SU-DHL-6 (cell line): Measurements from ENCODE around the gene OR2W3.

Experiments used
- H2AFZ ChIP-seq: fragments of 200-600 bp; sonication (generic); 2 replicates; pipeline ENCODE4 v1.6.1; 2014; ENCODE audit warnings: low read depth, mild to moderate bottlenecking, moderate library complexity, mixed read lengths, antibody characterized with exemption, low read length; ENCODE audit not compliant: severe bottlenecking
- H3F3A ChIP-seq: fragments of 200-600 bp; shearing (Covaris generic); 2 replicates; pipeline ENCODE4 v1.6.0; 2016; ENCODE audit warnings: antibody characterized with exemption, mild to moderate bottlenecking; ENCODE audit not compliant: insufficient read depth
- H3K27ac ChIP-seq: fragments of 200-600 bp; sonication (generic); 2 replicates; pipeline ENCODE4 v1.5.1; 2016; ENCODE audit warnings: low read depth, mild to moderate bottlenecking, low read length, moderate library complexity, mixed read lengths
- H3K27me3 ChIP-seq: fragments of 200-600 bp; sonication (generic), shearing (Covaris generic); 2 replicates; pipeline ENCODE4 v1.6.0; 2014; ENCODE audit warnings: mild to moderate bottlenecking, low read length
- H3K36me3 ChIP-seq: fragments of 200-600 bp; sonication (generic); 2 replicates; pipeline ENCODE4 v1.6.1; 2014; ENCODE audit warnings: mild to moderate bottlenecking, low read length, mixed read lengths
- H3K4me2 ChIP-seq: fragments of 300-600, 200-600 bp; shearing (Covaris generic), sonication (generic); 2 replicates; pipeline ENCODE4 v1.6.0; 2014; ENCODE audit warnings: low read length, low read depth, mild to moderate bottlenecking; ENCODE audit not compliant: poor library complexity, severe bottlenecking
- H3K4me3 ChIP-seq: fragments of 200-600 bp; sonication (generic); 2 replicates; pipeline ENCODE4 v1.5.1; 2014; ENCODE audit warnings: antibody characterized with exemption, low read length, mild to moderate bottlenecking, mixed read lengths; ENCODE audit not compliant: insufficient read depth, poor library complexity, severe bottlenecking
- H3K79me2 ChIP-seq: fragments of 200-600 bp; sonication (generic); 2 replicates; pipeline ENCODE4 v1.6.1; 2014; ENCODE audit warnings: mild to moderate bottlenecking, low read length, moderate library complexity; ENCODE audit not compliant: insufficient read depth
- H3K9ac ChIP-seq: fragments of 200-600 bp; sonication (generic); 2 replicates; pipeline ENCODE4 v1.7.0; 2014; ENCODE audit warnings: mild to moderate bottlenecking, low read length
- H3K9me2 ChIP-seq: fragments of 200-600 bp; sonication (generic); replicated peaks from 2 replicates; pipeline ENCODE4 v1.6.1; 2014; ENCODE audit warnings: low read length; ENCODE audit not compliant: insufficient read depth
- H3K9me3 ChIP-seq: fragments of 200-600 bp; sonication (generic); 2 replicates; pipeline ENCODE4 v1.6.1; 2014; ENCODE audit warnings: low read length, mixed read lengths; ENCODE audit not compliant: insufficient read depth
- H4K20me1 ChIP-seq: fragments of 200-600 bp; sonication (generic); 2 replicates; pipeline ENCODE4 v1.6.1; 2014; ENCODE audit warnings: low read depth, mild to moderate bottlenecking, antibody characterized with exemption, low read length, moderate library complexity, mixed read lengths
- EZH2phosphoT487 ChIP-seq: fragments of 200-600 bp; sonication (generic), shearing (Covaris generic); conservative IDR thresholded peaks from 2 replicates; pipeline ENCODE4 v1.6.1; 2018; ENCODE audit warnings: mild to moderate bottlenecking, antibody characterized with exemption, low read length, moderate library complexity, mixed read lengths
- TF ChIP-seq, protein P1 (sequence below): fragments of 200-600 bp; sonication (generic); IDR thresholded peaks from one replicate; pipeline ENCODE4 v1.5.1; 2017; ENCODE audit warnings: antibody characterized with exemption, mild to moderate bottlenecking, low read length, moderate library complexity; ENCODE audit not compliant: insufficient read depth, poor library complexity, severe bottlenecking

Gene OR2W3

GRCh38 chr1:247864644-247865043 lies 30.7 kb upstream of the OR2W3 start:
- no peaks in the 10 kb centered on the region for H3F3A ChIP-seq
- TF ChIP-seq, protein P1, sequence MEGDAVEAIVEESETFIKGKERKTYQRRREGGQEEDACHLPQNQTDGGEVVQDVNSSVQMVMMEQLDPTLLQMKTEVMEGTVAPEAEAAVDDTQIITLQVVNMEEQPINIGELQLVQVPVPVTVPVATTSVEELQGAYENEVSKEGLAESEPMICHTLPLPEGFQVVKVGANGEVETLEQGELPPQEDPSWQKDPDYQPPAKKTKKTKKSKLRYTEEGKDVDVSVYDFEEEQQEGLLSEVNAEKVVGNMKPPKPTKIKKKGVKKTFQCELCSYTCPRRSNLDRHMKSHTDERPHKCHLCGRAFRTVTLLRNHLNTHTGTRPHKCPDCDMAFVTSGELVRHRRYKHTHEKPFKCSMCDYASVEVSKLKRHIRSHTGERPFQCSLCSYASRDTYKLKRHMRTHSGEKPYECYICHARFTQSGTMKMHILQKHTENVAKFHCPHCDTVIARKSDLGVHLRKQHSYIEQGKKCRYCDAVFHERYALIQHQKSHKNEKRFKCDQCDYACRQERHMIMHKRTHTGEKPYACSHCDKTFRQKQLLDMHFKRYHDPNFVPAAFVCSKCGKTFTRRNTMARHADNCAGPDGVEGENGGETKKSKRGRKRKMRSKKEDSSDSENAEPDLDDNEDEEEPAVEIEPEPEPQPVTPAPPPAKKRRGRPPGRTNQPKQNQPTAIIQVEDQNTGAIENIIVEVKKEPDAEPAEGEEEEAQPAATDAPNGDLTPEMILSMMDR, result no peak
- no peak for TF ChIP-seq EZH2phosphoT487

GRCh38 chr1:247865416-247865815 lies 30.0 kb upstream of the OR2W3 start:
- no peaks in the 10 kb centered on the region for H3K9me2 ChIP-seq
- no peaks in the 10 kb centered on the region for H3K36me3 ChIP-seq
- no peaks in the 10 kb centered on the region for H4K20me1 ChIP-seq
- H2AFZ ChIP-seq, result no peak overlapping the region
- no peaks in the 10 kb centered on the region for H3K27me3 ChIP-seq
- H3K27ac ChIP-seq, result no peak overlapping the region
- H3K9ac ChIP-seq, result no peak overlapping the region
- H3K4me3 ChIP-seq, result no peak overlapping the region
- H3K4me2 ChIP-seq, result no peak overlapping the region
- no peaks in the 10 kb centered on the region for H3K79me2 ChIP-seq
- TF ChIP-seq, protein P1, result no peak
- no peak for TF ChIP-seq EZH2phosphoT487
- H3F3A ChIP-seq, result no peaks in the 10 kb centered on the region
- H3K9me3 ChIP-seq, result peaks cover 4% of the 10 kb centered on the region; the same call in 1 of the 2 replicates

More at GRCh38 chr1:247864644-247865043, 30.7 kb upstream of the OR2W3 start:
- Histone ChIP-seq H3K4me3 (no peak overlapping the region), H4K20me1 (no peaks in the 10 kb centered on the region), H3K27me3 (no peaks in the 10 kb centered on the region), H3K9ac (no peak overlapping the region), H3K27ac (no peak overlapping the region), H2AFZ (no peak overlapping the region), H3K79me2 (no peaks in the 10 kb centered on the region), H3K9me3 (no peaks in the 10 kb centered on the region; the same call in 1 of the 2 replicates), H3K4me2 (no peak overlapping the region), H3K9me2 (no peaks in the 10 kb centered on the region), H3K36me3 (no peaks in the 10 kb centered on the region)

GRCh38 chr1:247883346-247883745 lies 12.0 kb upstream of the OR2W3 start:
- Histone ChIP-seq H3K4me2 (no peak overlapping the region), H3K9me2 (no peaks in the 10 kb centered on the region), H3K27ac (no peak overlapping the region), H3K27me3 (no peaks in the 10 kb centered on the region), H3K4me3 (no peak overlapping the region), H3K9me3 (no peaks in the 10 kb centered on the region), H3K79me2 (no peaks in the 10 kb centered on the region), H3F3A (no peaks in the 10 kb centered on the region), H2AFZ (no peak overlapping the region), H4K20me1 (no peaks in the 10 kb centered on the region), H3K9ac (no peak overlapping the region), H3K36me3 (no peaks in the 10 kb centered on the region)
- TF ChIP-seq, protein P1, result no peak
- TF ChIP-seq EZH2phosphoT487, result no peak
